GM18502 (cell line): ENCODE data around the gene TMEM232.
"Not testable (repeated sequence)": the region's sequence is repeated elsewhere in the genome, so short reads cannot be mapped to it uniquely, and the experiment has no call there.

Source experiments
- ATAC-seq: cut with Tn5 transposase; IDR thresholded peaks from one replicate; pipeline ENCODE4 v1.9.1; 2021; ENCODE audit warnings: mild to moderate bottlenecking; ENCODE audit not compliant: unreplicated experiment, poor library complexity

Gene TMEM232

GRCh38 chr5:110716247-110717245 lies 9.9 kb downstream of the TMEM232 start:
- ATAC-seq: peak; percentile 81

- ATAC-seq: no peak
These were observed 19.1 kb downstream of the TMEM232 start for GRCh38 chr5:110707260-110707844.

DNA sequence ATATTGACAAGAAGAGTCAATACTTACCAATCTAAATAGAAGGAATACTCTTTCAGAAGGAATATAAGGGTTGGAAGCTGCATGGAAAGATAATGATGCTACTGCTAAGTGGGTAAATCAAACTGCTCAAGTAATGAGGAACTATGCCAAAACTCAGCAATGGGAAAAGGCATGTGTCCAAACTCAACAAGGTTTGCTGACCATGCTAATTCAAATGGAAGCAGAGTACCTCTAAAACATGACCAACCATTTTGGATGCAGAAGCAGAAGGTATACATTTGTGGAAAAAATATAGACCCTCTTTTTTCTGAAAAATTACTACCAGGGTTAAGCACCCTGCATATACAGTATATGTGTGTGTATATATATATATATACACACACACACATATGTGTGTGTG lies 21.1 kb downstream of the TMEM232 start:
- ATAC-seq: no peak

GRCh38 chr5:110703481-110703880 lies 23.0 kb downstream of the TMEM232 start:
- no peak for ATAC-seq

GRCh38 chr5:110702704-110703103 lies 23.8 kb downstream of the TMEM232 start:
- ATAC-seq: no peak

DNA sequence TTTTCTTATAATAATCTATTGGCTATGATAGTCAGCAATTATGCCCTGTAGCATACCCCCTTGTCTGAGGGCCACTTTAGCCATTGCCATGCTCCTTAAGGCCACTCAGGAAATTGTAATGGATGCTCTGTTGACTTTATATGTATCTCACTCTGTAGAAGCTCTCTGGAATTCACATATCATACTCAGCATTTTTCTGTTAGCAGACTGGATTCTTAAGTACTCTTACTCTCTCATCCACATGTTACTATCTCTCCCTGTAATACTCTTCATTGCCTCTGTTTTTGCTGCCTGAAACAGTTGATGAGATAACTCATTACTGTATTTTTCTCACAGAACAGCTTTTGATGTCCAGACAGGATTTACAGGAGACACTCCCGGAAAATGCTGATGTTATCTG lies 24.2 kb downstream of the TMEM232 start:
- no peak for ATAC-seq

GRCh38 chr5:110692669-110693068 lies 33.8 kb downstream of the TMEM232 start:
- not testable (repeated sequence) for ATAC-seq

DNA sequence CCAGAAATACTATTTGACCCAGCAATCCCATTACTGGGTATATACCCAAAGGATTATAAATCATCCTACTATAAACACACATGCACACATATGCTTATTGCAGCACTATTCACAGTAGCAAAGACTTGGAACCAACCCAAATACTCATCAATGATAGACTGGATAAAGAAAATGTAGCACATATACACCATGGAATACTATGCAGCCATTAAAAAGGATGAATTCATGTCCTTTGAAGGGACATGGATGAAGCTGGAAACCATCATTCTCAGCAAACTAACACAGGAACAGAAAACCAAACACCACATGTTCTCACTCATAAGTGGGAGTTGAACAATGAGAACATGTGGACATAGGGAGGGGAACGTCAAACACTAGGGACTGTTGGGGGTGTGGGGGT lies 35.9 kb downstream of the TMEM232 start:
- not testable (repeated sequence) for ATAC-seq

DNA sequence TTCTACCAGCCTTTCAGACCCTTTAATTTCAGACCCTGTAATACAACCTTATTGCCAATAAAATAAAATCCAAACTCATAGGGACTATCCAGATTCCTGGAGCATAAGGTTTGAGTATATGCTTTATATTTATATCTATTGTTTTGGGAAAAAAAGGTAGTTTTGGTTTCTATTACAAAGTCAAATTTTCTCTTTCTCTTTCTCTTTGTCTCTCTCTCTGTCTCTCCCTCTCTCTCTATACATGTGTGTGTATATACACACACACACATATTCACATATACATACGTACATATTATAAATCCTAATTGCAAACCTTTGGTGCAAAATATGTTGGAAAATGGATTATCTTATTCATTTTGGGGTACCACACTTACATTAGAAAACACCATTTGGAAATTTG lies 39.0 kb downstream of the TMEM232 start:
- ATAC-seq: no peak

- no peak for ATAC-seq
These were observed 40.2 kb downstream of the TMEM232 start for GRCh38 chr5:110686270-110686669.

- ATAC-seq: no peak
These were observed 44.5 kb downstream of the TMEM232 start for GRCh38 chr5:110681953-110682352.

DNA sequence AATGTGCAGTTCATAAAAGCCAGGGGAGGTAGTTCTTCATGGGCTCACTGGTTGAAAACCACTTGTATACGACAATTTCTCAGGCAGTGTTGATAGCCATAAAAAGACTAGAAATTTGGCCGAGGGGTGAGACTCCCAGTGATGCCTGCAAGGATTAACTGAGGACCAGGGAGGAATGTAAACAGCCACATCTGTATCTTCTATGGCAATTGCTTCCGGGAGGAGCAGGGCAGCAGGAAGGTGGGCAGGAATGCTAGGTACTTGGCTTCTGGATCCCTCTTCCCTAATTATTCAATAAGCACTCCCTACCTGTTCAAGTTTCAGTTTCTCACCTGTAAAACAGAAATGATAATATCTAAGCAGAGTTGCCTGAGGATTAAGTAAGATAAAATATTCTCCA lies 45.4 kb downstream of the TMEM232 start:
- no peak for ATAC-seq

DNA sequence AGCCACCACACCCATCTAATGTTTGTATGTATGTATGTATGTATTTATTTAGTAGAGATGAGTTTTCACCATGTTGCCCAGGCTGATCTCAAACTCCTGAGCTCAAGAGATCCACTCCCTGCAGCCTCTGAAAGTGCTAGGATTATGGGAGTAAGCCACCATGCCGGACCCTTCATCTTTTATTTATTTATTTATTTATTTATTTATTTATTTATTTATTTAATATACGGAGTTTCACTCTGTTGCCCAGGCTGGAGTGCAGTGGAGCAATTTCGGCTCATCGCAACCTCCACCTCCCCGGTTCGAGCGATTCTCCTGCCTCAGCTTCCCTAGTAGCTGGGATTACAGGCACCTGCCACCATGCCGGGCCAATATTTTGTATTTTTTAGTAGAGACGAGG lies 49.9 kb downstream of the TMEM232 start:
- ATAC-seq: not testable (repeated sequence)

GRCh38 chr5:110665184-110665726 lies 61.2 kb downstream of the TMEM232 start:
- peak; percentile 72 for ATAC-seq

DNA sequence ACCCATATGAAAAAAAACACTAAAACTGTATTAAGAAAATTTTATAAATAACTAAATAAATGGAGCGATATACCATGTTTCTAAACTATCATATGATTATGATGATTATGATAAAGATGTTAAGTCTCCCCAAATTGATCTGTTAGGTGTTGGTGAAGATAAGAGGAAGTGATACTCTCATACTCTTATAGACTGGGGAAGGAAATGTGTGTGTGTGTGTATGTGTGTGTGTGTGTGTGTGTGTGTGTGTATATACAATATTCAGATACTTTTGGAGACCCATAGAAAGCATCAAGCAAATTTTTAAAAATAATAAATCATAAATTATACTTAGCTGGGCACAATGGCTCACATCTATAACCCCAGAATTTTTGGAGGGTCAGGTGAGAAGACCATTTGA lies 62.9 kb downstream of the TMEM232 start:
- ATAC-seq: peak; percentile 91

- ATAC-seq: no peak
These were observed 68.5 kb downstream of the TMEM232 start for GRCh38 chr5:110658006-110658405.

GRCh38 chr5:110653231-110653970 lies 73.1 kb downstream of the TMEM232 start:
- ATAC-seq: no peak

DNA sequence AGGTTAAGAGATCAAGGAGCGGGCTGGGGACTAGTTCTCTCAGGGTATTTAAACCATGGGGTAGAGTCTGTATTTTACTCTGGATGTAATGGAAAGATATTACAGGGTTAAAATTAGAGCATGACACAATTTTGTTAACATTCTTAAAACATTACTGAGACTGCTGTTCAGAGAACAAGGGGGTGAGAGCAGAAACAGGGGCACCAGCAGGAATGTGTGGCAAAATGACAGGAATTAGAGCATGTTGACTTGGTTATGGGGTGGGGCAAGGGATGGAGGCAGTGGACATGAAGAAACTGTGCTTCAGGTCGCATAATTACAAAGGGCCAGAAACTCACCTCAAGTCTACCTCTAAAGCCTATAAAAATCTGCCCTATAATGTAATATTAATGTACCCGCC lies 75.0 kb downstream of the TMEM232 start:
- no peak for ATAC-seq

GRCh38 chr5:110644357-110644756 lies 82.1 kb downstream of the TMEM232 start:
- no peak for ATAC-seq
